Mammary epithelial cell (primary cell): ENCODE results near the gene INHA.

Experiments used
- EZH2 ChIP-seq: IDR thresholded peaks from 2 replicates; pipeline ENCODE4 v1.6.1; 2012; ENCODE audit warnings: low read length, inconsistent platforms, borderline replicate concordance
- TF ChIP-seq, protein P1 (sequence below), 2 donors: IDR thresholded peaks in 1 of 2; conservative IDR thresholded peaks in 1 of 2; 2 replicates each; pipeline ENCODE4 v1.5.1; 2011 to 2012; ENCODE audit warnings: inconsistent platforms in 2 of 2, low read length in 2 of 2, mild to moderate bottlenecking in 2 of 2, control low read depth in 1 of 2, low read depth in 1 of 2; ENCODE audit not compliant: insufficient read depth in 1 of 2; ENCODE audit errors: extremely low read depth in 1 of 2

DNA sequence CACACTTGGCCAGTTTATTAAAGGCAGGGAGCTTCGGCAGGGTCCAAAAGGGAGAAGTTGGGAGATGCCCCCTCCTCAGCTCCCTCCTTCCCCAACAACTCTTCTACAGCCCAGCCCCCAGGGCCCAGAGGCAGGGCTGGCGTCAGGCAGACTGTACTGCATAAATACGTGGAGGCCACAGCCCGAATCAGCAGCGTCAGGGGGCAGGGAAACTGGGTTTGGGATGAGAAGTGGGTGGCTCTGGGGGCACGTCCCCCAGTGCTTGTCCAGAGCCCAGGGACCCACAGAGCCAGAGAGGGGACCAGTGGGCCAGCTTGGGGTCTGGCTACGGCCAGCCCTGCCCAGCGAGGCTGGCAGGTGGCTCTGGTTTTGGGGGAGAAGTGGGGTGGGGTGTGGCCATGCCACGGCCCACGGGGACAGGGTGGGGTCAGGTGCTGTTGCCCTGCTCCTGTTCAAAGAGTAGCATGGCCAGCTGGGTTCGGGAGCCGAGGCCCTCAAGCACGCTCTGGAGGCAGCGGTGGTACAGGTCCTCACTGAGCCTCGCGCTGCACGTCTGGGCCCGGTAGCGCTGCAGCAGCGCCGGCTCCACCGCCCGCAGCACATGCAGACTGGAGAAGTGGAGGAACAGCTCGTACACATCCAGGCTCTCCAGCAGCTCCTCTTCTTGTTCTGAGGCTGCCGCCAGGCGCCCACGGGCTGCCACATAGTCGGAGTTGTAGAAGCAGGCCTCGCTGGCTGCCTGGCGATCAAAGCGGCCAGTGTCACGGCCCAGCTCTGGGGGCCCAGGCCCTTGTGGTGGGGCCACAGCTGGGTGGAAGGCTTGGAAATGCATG is 32.9 kb upstream of the INHA start:
- TF ChIP-seq, protein P1, sequence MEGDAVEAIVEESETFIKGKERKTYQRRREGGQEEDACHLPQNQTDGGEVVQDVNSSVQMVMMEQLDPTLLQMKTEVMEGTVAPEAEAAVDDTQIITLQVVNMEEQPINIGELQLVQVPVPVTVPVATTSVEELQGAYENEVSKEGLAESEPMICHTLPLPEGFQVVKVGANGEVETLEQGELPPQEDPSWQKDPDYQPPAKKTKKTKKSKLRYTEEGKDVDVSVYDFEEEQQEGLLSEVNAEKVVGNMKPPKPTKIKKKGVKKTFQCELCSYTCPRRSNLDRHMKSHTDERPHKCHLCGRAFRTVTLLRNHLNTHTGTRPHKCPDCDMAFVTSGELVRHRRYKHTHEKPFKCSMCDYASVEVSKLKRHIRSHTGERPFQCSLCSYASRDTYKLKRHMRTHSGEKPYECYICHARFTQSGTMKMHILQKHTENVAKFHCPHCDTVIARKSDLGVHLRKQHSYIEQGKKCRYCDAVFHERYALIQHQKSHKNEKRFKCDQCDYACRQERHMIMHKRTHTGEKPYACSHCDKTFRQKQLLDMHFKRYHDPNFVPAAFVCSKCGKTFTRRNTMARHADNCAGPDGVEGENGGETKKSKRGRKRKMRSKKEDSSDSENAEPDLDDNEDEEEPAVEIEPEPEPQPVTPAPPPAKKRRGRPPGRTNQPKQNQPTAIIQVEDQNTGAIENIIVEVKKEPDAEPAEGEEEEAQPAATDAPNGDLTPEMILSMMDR (conservative IDR thresholded peaks at IDR 0.05 in 1 of 2, IDR thresholded peaks at IDR 0.05 in 1 of 2; ENCODE audit: extremely low read depth in 1 of 2, insufficient read depth in 1 of 2, low read depth in 1 of 2, low read length in 2 of 2): no peak
- no peak for TF ChIP-seq EZH2
